Fibroblast of lung (primary cell): ENCODE data around the gene CFAP46. TPM values are rescaled to one million over a fixed set of nuclear protein-coding genes. Genes with fewer than 3 reads are reported as not detected.
A peak's percentile ranks its signal among the peaks of the same experiment; 100 is the strongest.
"Not testable (repeated sequence)": the region's sequence is repeated elsewhere in the genome, so short reads cannot be mapped to it uniquely, and the experiment has no call there.

Experiments used
- DNase-seq, 2 donors: peaks; one replicate each; pipeline versions ENCODE4 v3.0.0 to v3.0.0-alpha.2; 2010; ENCODE audit warnings: low read depth in 2 of 2
- H2AFZ ChIP-seq: 2 replicates; pipeline ENCODE4 v1.5.1; 2012; ENCODE audit warnings: low read length, control low read depth, inconsistent platforms
- H3K27ac ChIP-seq: 2 replicates; pipeline ENCODE4 v1.5.1; 2011; ENCODE audit warnings: low read length, control low read depth; ENCODE audit not compliant: insufficient read depth
- H3K27me3 ChIP-seq: 2 replicates; pipeline ENCODE4 v1.5.1; 2011; ENCODE audit warnings: mild to moderate bottlenecking, low read length; ENCODE audit not compliant: control insufficient read depth, insufficient read depth
- H3K36me3 ChIP-seq: 2 replicates; pipeline ENCODE4 v1.5.1; 2011; ENCODE audit warnings: low read length; ENCODE audit not compliant: control insufficient read depth, insufficient read depth
- H3K4me1 ChIP-seq: 2 replicates; pipeline ENCODE4 v1.5.1; 2011; ENCODE audit warnings: low read length; ENCODE audit not compliant: control insufficient read depth, insufficient read depth; ENCODE audit errors: extremely low read depth
- H3K4me2 ChIP-seq: 2 replicates; pipeline ENCODE4 v1.5.1; 2011; ENCODE audit warnings: low read length, control low read depth; ENCODE audit not compliant: insufficient read depth; ENCODE audit errors: extremely low read depth
- H3K4me3 ChIP-seq, 4 experiments: fragments of 200-600 bp in 1 of 4; sonication (generic) in 1 of 4; replicated peaks in 1 of 4; 2 replicates each; pipeline ENCODE4 v1.5.1; 2011 to 2016; ENCODE audit warnings: low read length in 4 of 4, low read depth in 3 of 4, mild to moderate bottlenecking in 3 of 4, control low read depth in 2 of 4, inconsistent platforms in 1 of 4, mixed read lengths in 1 of 4; ENCODE audit not compliant: insufficient read depth in 1 of 4; ENCODE audit errors: control extremely low read depth in 1 of 4
- H3K79me2 ChIP-seq: 2 replicates; pipeline ENCODE4 v1.5.1; 2012; ENCODE audit warnings: mild to moderate bottlenecking, low read length, inconsistent platforms; ENCODE audit not compliant: control insufficient read depth, insufficient read depth
- H3K9ac ChIP-seq: 2 replicates; pipeline ENCODE4 v1.5.1; 2011; ENCODE audit warnings: mild to moderate bottlenecking, low read length, control low read depth; ENCODE audit not compliant: insufficient read depth
- H3K9me3 ChIP-seq: 2 replicates; pipeline ENCODE4 v1.5.1; 2012; ENCODE audit warnings: low read depth, low read length; ENCODE audit not compliant: control insufficient read depth, insufficient read depth
- H4K20me1 ChIP-seq: 2 replicates; pipeline ENCODE4 v1.5.1; 2011; ENCODE audit warnings: low read length; ENCODE audit not compliant: control insufficient read depth, insufficient read depth; ENCODE audit errors: extremely low read depth
- CTCF ChIP-seq, 2 donors: IDR thresholded peaks in 1 of 2; conservative IDR thresholded peaks in 1 of 2; 1 replicate in 1 of 2; 2 replicates in 1 of 2; pipeline ENCODE4 v1.5.1; 2011 to 2012; ENCODE audit warnings: low read length in 2 of 2, control low read depth in 1 of 2, inconsistent platforms in 1 of 2, low read depth in 1 of 2, mild to moderate bottlenecking in 1 of 2
- EZH2 ChIP-seq: IDR thresholded peaks from 2 replicates; pipeline ENCODE4 v1.5.1; 2012; ENCODE audit warnings: low read length, control low read depth, mild to moderate bottlenecking; ENCODE audit errors: missing control alignments
- polyA plus RNA-seq, 2 donors: library from polyadenylated mRNA; depleted of rRNA in 1 of 2; stranded (reverse) in 1 of 2; unstranded in 1 of 2; fragments of >200 nt; gene quantifications; 2 replicates each; pipeline ENCODE4 v1.2.1, GENCODE V29; 2011 to 2012; ENCODE audit warnings: missing spikeins in 1 of 2
- total RNA-seq: library from RNA; depleted of rRNA; stranded (reverse); fragments of >200 nt; gene quantifications from 2 replicates; pipeline ENCODE4 v1.2.1, GENCODE V29; 2014

Gene CFAP46
- total and polyA plus RNA-seq, 2 donors (not counting 1 experiment from before 2014, with no cell fraction given): 0.25 to 0.66 TPM

GRCh38 chr10:132905661-132906060 is 36.7 kb downstream of the CFAP46 start:
- Histone ChIP-seq H3K27ac (no peak overlapping the region), H3K79me2 (no peaks in the 10 kb centered on the region), H3K4me3 (no peak overlapping the region), H2AFZ (no peak overlapping the region), H3K4me2 (no peak overlapping the region), H4K20me1 (no peaks in the 10 kb centered on the region), H3K36me3 (no peaks in the 10 kb centered on the region), H3K27me3 (no peaks in the 10 kb centered on the region), H3K9ac (no peak overlapping the region), H3K4me1 (no peaks in the 10 kb centered on the region), H3K9me3 (no peaks in the 10 kb centered on the region)
- no peak for DNase-seq
- TF ChIP-seq CTCF (conservative IDR thresholded peaks at IDR 0.05 in 1 of 2, IDR thresholded peaks at IDR 0.05 in 1 of 2; ENCODE audit: low read depth in 1 of 2, low read length in 2 of 2) (no peak), EZH2 (no peak)

- H3K4me2 ChIP-seq: no peak overlapping the region
- TF ChIP-seq CTCF (conservative IDR thresholded peaks at IDR 0.05 in 1 of 2, IDR thresholded peaks at IDR 0.05 in 1 of 2; ENCODE audit: low read depth in 1 of 2, low read length in 2 of 2) (no peak), EZH2 (no peak)
- H3K27ac ChIP-seq: no peak overlapping the region
- no peaks in the 10 kb centered on the region for H4K20me1 ChIP-seq
- no peak overlapping the region for H3K4me3 ChIP-seq
- DNase-seq: peak in 1 of 2 donors; percentile 6
- H3K4me1 ChIP-seq: no peaks in the 10 kb centered on the region
- no peaks in the 10 kb centered on the region for H3K9me3 ChIP-seq
- H2AFZ ChIP-seq: no peak overlapping the region
- no peaks in the 10 kb centered on the region for H3K27me3 ChIP-seq
- H3K36me3 ChIP-seq: no peaks in the 10 kb centered on the region
- no peaks in the 10 kb centered on the region for H3K79me2 ChIP-seq
- H3K9ac ChIP-seq: no peak overlapping the region
Measured at GRCh38 chr10:132904814-132905649, 37.3 kb downstream of the CFAP46 start.

- no peaks in the 10 kb centered on the region for H3K27me3 ChIP-seq
- TF ChIP-seq EZH2: no peak
- TF ChIP-seq CTCF (conservative IDR thresholded peaks at IDR 0.05 in 1 of 2, IDR thresholded peaks at IDR 0.05 in 1 of 2; ENCODE audit: low read depth in 1 of 2, low read length in 2 of 2): peak; percentile 65 to 79
- H3K9ac ChIP-seq: no peak overlapping the region
- H3K36me3 ChIP-seq: no peaks in the 10 kb centered on the region
- no peak overlapping the region for H2AFZ ChIP-seq
- no peaks in the 10 kb centered on the region for H3K9me3 ChIP-seq
- H3K27ac ChIP-seq: no peak overlapping the region
- H3K4me3 ChIP-seq: no peak overlapping the region
- H4K20me1 ChIP-seq: no peaks in the 10 kb centered on the region
- H3K4me2 ChIP-seq: no peak overlapping the region
- H3K79me2 ChIP-seq: no peaks in the 10 kb centered on the region
- no peaks in the 10 kb centered on the region for H3K4me1 ChIP-seq
- peak; percentile 20 to 32 for DNase-seq
Measured at GRCh38 chr10:132904181-132904813, 38.1 kb downstream of the CFAP46 start.

GRCh38 chr10:132902656-132903575 is 39.5 kb downstream of the CFAP46 start:
- H3K4me1 ChIP-seq, H3K9me3 ChIP-seq, H2AFZ ChIP-seq: not testable (repeated sequence)

More at GRCh38 chr10:132902656-132903575, 39.5 kb downstream of the CFAP46 start:
- not testable (repeated sequence) for H3K4me2 ChIP-seq, H3K79me2 ChIP-seq, H3K27me3 ChIP-seq, H3K4me3 ChIP-seq, H3K27ac ChIP-seq, DNase-seq, H4K20me1 ChIP-seq, H3K9ac ChIP-seq, H3K36me3 ChIP-seq
